Mesendoderm (in vitro differentiated cells): ENCODE measurements around the gene RBM34.

Experiments
- DNase-seq: peaks from one replicate; pipeline ENCODE4 v3.0.0; 2013
- H2AK5ac ChIP-seq: 2 replicates; pipeline ENCODE4 v1.6.1; 2013; ENCODE audit warnings: low read length, inconsistent platforms
- H2BK120ac ChIP-seq: 2 replicates; pipeline ENCODE4 v1.6.1; 2013; ENCODE audit warnings: low read depth, mild to moderate bottlenecking, low read length, moderate library complexity, mixed read lengths
- H2BK15ac ChIP-seq: replicated peaks from 2 replicates; pipeline ENCODE4 v1.6.1; 2013; ENCODE audit warnings: low read depth, mild to moderate bottlenecking, moderate library complexity
- H2BK5ac ChIP-seq: 2 replicates; pipeline ENCODE4 v1.6.1; 2013; ENCODE audit warnings: low read length, inconsistent platforms
- H3K18ac ChIP-seq: 2 replicates; pipeline ENCODE4 v1.6.1; 2013; ENCODE audit warnings: mild to moderate bottlenecking, low read length, mixed read lengths
- H3K23ac ChIP-seq: one replicate; pipeline ENCODE4 v1.6.1; 2013; ENCODE audit warnings: low read length
- H3K27ac ChIP-seq: 2 replicates; pipeline ENCODE4 v1.5.1; 2013; ENCODE audit warnings: low read depth, mild to moderate bottlenecking, inconsistent platforms, low read length, moderate library complexity
- H3K27me3 ChIP-seq: 2 replicates; pipeline ENCODE4 v1.6.1; 2013; ENCODE audit warnings: low read length, control low read depth, mild to moderate bottlenecking, inconsistent platforms; ENCODE audit not compliant: insufficient read depth, poor library complexity
- H3K36me3 ChIP-seq: 2 replicates; pipeline ENCODE4 v1.6.1; 2013; ENCODE audit warnings: low read length, inconsistent platforms; ENCODE audit not compliant: control insufficient read depth, insufficient read depth
- H3K4ac ChIP-seq: one replicate; pipeline ENCODE4 v1.6.1; 2013; ENCODE audit warnings: low read depth, mild to moderate bottlenecking, low read length, moderate library complexity
- H3K4me1 ChIP-seq: 2 replicates; pipeline ENCODE4 v1.6.1; 2013; ENCODE audit warnings: low read depth, low read length, inconsistent platforms; ENCODE audit not compliant: control insufficient read depth
- H3K4me2 ChIP-seq: 2 replicates; pipeline ENCODE4 v1.6.1; 2013; ENCODE audit warnings: low read length
- H3K4me3 ChIP-seq: 2 replicates; pipeline ENCODE4 v1.5.1; 2013; ENCODE audit warnings: mild to moderate bottlenecking, low read length
- H3K56ac ChIP-seq: one replicate; pipeline ENCODE4 v1.6.1; 2013; ENCODE audit warnings: low read length
- H3K79me1 ChIP-seq: 2 replicates; pipeline ENCODE4 v1.6.1; 2013; ENCODE audit warnings: low read length, inconsistent platforms
- H3K79me2 ChIP-seq: 2 replicates; pipeline ENCODE4 v1.6.1; 2013; ENCODE audit warnings: mild to moderate bottlenecking, low read length; ENCODE audit not compliant: control insufficient read depth, insufficient read depth
- H3K9ac ChIP-seq: 2 replicates; pipeline ENCODE4 v1.6.1; 2013; ENCODE audit warnings: low read length, inconsistent platforms
- H4K5ac ChIP-seq: one replicate; pipeline ENCODE4 v1.6.1; 2013; ENCODE audit warnings: low read length
- H4K8ac ChIP-seq: one replicate; pipeline ENCODE4 v1.6.1; 2013; ENCODE audit warnings: low read depth, mild to moderate bottlenecking, control low read depth, low read length, moderate library complexity
- WGBS: extraction: QIAGEN DNeasy Blood & Tissue Kit; methylation state at CpG from one replicate; pipeline ENCODE4 v1.1.7; 2013; ENCODE audit warnings: low lambda C conversion rate, missing lambda C conversion rate; ENCODE audit not compliant: insufficient coverage; ENCODE audit errors: extremely low coverage; 5-methylcytosine and 5-hydroxymethylcytosine counted together

RBM34 gene

DNA sequence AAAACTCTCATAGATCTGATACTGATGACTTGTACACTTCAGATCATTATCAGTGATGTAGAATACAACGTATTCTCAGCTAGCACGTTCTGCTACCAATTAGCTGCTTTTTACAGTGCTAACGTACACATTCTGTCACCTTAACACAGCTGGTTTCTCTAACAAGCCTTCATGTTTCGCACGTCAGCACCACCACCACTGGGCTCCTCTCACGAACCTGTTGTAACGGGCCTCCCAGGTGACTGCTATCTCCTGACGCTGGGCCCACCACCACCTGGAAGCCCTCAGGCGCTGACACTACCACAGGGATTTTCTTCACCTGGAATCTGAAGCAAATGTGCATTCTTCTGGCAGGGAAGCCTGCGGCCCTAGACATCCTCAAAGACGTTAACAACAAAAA, 52.2 kb downstream of the RBM34 start:
- no peak overlapping the region for H3K23ac ChIP-seq
- H4K5ac ChIP-seq, result no peak overlapping the region
- H2BK5ac ChIP-seq, result no peak overlapping the region
- H3K4ac ChIP-seq, result no peak overlapping the region
- no peak overlapping the region for H2AK5ac ChIP-seq
- peaks cover 5% of the 10 kb centered on the region for H3K79me1 ChIP-seq
- no peak overlapping the region for H2BK15ac ChIP-seq
- H3K27me3 ChIP-seq, result no peaks in the 10 kb centered on the region
- H3K56ac ChIP-seq, result no peak overlapping the region
- DNase-seq, result no peak
- H3K4me3 ChIP-seq, result no peak overlapping the region
- no peaks in the 10 kb centered on the region for H3K4me1 ChIP-seq
- no CpG with 5 or more reads among the region's 11 CpGs for WGBS
- H3K27ac ChIP-seq, result no peak overlapping the region
- H3K4me2 ChIP-seq, result no peak overlapping the region
- peaks cover 19% of the 10 kb centered on the region for H3K36me3 ChIP-seq
- H3K18ac ChIP-seq, result no peak overlapping the region
- peaks cover 2% of the 10 kb centered on the region for H3K79me2 ChIP-seq
- H4K8ac ChIP-seq, result no peak overlapping the region
- no peak overlapping the region for H2BK120ac ChIP-seq
- no peak overlapping the region for H3K9ac ChIP-seq

DNA sequence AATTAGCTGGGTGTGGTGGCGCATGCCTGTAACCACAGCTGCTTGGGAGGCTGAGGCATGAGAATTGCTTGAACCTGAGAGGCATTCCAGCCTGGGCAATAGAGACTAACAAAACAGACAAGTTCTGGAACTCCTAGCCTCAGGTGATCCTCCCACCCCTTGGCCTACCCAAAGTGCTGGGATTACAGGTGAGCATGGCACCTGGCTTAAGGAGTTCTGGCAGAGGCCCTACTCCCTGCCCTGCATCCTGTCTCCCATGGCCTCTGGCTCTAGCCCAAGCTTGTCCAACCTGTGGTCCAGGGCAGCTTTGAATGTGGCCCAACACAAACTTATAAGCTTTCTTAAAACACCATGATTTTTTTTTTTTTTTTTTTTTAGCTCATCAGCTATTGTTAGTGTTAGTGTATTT, 52.9 kb downstream of the RBM34 start:
- Histone ChIP-seq H3K4me1 (no peaks in the 10 kb centered on the region), H3K4me3 (no peak overlapping the region), H3K56ac (no peak overlapping the region), H2BK15ac (no peak overlapping the region), H2BK120ac (no peak overlapping the region), H3K36me3 (peaks cover 15% of the 10 kb centered on the region), H4K5ac (no peak overlapping the region), H3K79me1 (peaks cover 3% of the 10 kb centered on the region), H3K27ac (no peak overlapping the region), H3K4me2 (no peak overlapping the region), H3K23ac (no peak overlapping the region), H2BK5ac (no peak overlapping the region), H4K8ac (no peak overlapping the region), H3K18ac (no peak overlapping the region), H3K27me3 (no peaks in the 10 kb centered on the region), H3K79me2 (no peaks in the 10 kb centered on the region), H3K9ac (no peak overlapping the region), H3K4ac (no peak overlapping the region), H2AK5ac (no peak overlapping the region)
- WGBS, result no CpG with 5 or more reads among the region's 1 CpG
- no peak for DNase-seq

DNA sequence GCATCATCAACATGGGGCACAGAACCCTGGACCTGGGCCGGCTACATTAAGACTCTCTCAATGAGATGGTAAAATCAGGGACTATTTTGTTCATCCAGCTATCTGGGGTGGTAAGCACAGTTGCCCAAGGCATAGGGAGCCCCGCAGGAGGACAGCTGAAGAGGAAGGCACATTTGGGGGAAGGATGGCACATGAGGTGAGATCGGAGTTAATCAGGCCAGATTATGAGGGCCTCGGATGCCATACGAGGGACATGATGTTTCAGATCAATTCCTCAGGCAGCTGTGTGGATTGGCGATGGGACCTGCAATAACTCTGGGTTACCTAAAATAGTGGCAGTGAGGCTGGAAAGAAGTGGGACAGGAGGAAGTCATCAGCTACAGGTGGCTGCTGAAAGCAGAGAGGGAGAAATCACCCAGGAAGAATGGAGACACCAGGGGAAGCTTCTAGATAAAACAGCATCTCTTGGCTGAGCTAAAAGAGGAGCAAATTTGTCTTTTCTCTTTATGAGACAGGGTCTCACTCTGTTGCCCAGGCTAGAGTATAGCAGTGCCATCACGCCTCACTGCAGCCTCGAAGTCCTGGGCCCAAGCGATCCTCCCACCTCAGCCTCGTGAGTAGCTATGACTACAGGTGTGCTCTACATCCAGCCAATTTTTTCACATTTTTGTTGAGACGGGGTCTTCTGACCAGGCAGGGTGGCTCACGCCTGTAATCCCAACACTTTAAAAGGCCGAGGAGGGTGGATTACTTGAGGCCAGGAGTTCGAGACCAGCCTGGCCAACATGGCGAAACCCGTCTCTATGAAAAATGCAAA, 53.5 kb downstream of the RBM34 start:
- Histone ChIP-seq H2AK5ac (no peak overlapping the region), H3K4me1 (no peaks in the 10 kb centered on the region), H2BK15ac (no peak overlapping the region), H3K18ac (no peak overlapping the region), H3K9ac (no peak overlapping the region), H3K4me3 (no peak overlapping the region), H3K4ac (no peak overlapping the region), H3K27me3 (no peaks in the 10 kb centered on the region), H3K4me2 (no peak overlapping the region), H3K79me1 (peaks cover 2% of the 10 kb centered on the region), H2BK120ac (no peak overlapping the region), H3K79me2 (no peaks in the 10 kb centered on the region), H4K8ac (no peak overlapping the region), H3K56ac (no peak overlapping the region), H3K23ac (no peak overlapping the region), H3K27ac (no peak overlapping the region), H2BK5ac (no peak overlapping the region), H4K5ac (no peak overlapping the region), H3K36me3 (peaks cover 15% of the 10 kb centered on the region)
- no peak for DNase-seq
- WGBS, result no CpG with 5 or more reads among the region's 16 CpGs

DNA sequence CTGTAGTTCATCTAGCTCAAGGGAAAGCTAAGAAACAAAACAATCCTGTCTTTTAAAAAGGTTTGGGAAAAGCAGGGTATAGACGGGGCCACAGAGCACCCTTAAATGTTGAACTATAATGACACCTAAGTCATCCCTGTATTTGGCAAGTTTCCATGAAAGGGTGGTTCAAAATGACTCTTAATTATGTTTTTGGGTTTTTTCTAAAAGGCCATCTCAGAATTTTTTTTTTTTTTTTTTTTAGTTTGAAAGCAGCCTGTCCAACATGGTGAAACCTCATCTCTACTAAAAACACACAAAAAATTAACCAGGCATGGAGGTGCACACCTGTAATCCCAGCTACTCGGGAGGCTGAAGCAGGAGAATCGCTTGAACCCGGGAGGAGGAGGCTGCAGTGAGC, 54.6 kb downstream of the RBM34 start:
- H4K5ac ChIP-seq, result no peak overlapping the region
- no peak overlapping the region for H3K4ac ChIP-seq
- H3K56ac ChIP-seq, result no peak overlapping the region
- H3K27me3 ChIP-seq, result no peaks in the 10 kb centered on the region
- no peak overlapping the region for H2AK5ac ChIP-seq
- H3K23ac ChIP-seq, result no peak overlapping the region
- no peak overlapping the region for H4K8ac ChIP-seq
- peaks cover 2% of the 10 kb centered on the region for H3K79me1 ChIP-seq
- H2BK15ac ChIP-seq, result no peak overlapping the region
- H3K4me2 ChIP-seq, result no peak overlapping the region
- H3K27ac ChIP-seq, result no peak overlapping the region
- no peaks in the 10 kb centered on the region for H3K4me1 ChIP-seq
- H3K36me3 ChIP-seq, result peaks cover 15% of the 10 kb centered on the region
- no peaks in the 10 kb centered on the region for H3K79me2 ChIP-seq
- no peak overlapping the region for H3K9ac ChIP-seq
- H3K4me3 ChIP-seq, result no peak overlapping the region
- no CpG with 5 or more reads among the region's 4 CpGs for WGBS
- no peak for DNase-seq
- no peak overlapping the region for H3K18ac ChIP-seq
- H2BK5ac ChIP-seq, result no peak overlapping the region
- no peak overlapping the region for H2BK120ac ChIP-seq

DNA sequence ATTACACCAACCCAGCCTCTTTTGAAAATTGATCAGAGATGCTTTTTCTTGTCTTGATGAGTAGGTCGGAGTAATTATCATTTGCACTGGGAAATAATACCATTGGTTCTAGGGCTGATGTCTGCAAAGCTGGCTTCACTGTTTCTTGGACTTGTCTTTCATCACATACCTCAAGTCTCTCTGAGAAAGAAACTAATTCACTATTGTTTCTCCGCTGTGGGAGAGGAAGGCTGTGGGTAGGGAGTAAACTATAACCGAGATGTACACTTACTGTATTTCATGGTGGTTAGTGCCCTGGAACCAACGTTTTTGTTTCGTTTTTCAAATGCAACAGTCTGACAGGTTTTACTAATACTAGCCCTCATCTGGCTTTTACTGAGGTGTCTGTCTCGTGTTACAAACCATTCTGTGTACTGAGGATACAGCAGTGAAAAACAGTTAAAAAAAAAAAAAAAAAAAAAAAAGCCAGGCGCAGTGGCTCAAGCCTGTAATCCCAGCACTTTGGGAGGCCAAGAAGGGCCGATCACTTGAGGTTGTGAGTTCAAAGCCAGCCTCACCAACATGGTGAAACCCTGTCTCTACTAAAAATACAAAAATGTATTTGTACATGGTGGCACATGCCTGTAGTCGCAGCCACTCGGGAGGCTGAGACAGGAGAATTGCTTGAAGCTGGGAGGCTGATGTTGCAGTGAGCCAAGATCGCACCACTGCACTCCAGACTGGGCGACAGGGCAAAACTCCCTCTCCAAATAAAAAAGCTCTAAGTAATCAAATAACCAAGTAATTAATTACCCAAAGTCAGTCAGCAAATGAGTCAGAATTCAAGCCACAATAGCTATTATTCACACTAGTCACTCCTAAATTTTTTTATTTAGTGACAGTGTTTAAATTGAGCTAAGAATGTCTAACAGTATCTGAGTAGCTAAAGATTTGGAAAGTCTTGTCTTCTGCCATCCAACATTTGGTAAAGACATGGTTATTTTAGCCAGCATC, 55.7 kb downstream of the RBM34 start:
- no peak overlapping the region for H2AK5ac ChIP-seq
- no peak overlapping the region for H3K23ac ChIP-seq
- no peak overlapping the region for H3K56ac ChIP-seq
- no peak for DNase-seq
- H3K79me2 ChIP-seq, result no peaks in the 10 kb centered on the region
- no peak overlapping the region for H2BK15ac ChIP-seq
- H4K5ac ChIP-seq, result no peak overlapping the region
- H3K79me1 ChIP-seq, result peaks cover 2% of the 10 kb centered on the region
- no peak overlapping the region for H3K4me3 ChIP-seq
- H3K27ac ChIP-seq, result no peak overlapping the region
- H3K27me3 ChIP-seq, result no peaks in the 10 kb centered on the region
- H3K4me1 ChIP-seq, result no peaks in the 10 kb centered on the region
- H2BK5ac ChIP-seq, result no peak overlapping the region
- no peak overlapping the region for H3K9ac ChIP-seq
- no peak overlapping the region for H3K4ac ChIP-seq
- no CpG with 5 or more reads among the region's 12 CpGs for WGBS
- peaks cover 11% of the 10 kb centered on the region for H3K36me3 ChIP-seq
- no peak overlapping the region for H3K18ac ChIP-seq
- no peak overlapping the region for H2BK120ac ChIP-seq
- H4K8ac ChIP-seq, result no peak overlapping the region
- H3K4me2 ChIP-seq, result no peak overlapping the region
